A375 (cell line): ENCODE results near the gene FAM114A1. TPM values are rescaled to one million over a fixed set of nuclear protein-coding genes. Genes with fewer than 3 reads are reported as not detected.

Source experiments
- small RNA-seq: library from RNA; depleted of rRNA; stranded (forward); fragments of <200 nt; gene quantifications from one replicate; pipeline ENCODE3, GENCODE V24; 2014
- total RNA-seq: library from RNA; depleted of rRNA; stranded (reverse); fragments of >200 nt; shearing (Covaris generic); gene quantifications from 2 replicates; pipeline ENCODE4 v1.2.3, GENCODE V29; 2014; rRNA removed

Gene FAM114A1
- 37.8 and 42.3 TPM in 2 replicates for total RNA-seq

GRCh38 chr4:38867478-38868058, at the start of gene FAM114A1:
Gene FAM114A1 (plus strand): TSS chr4:38867806. CDS start chr4:38878079, 10,273 bp downstream.

GRCh38 chr4:38856524-38857337, 10.9 kb upstream of the FAM114A1 start, which contains the start of gene TLR6:
Gene TLR6 (minus strand): TSS chr4:38856817. CDS start chr4:38829473, 27,344 bp downstream.

Small RNAs within 50 kb of the gene (small RNA-seq; reads per million reads assigned to genes)
- gene MIR574: 0.17 reads per million

Other genes with a start within 250 kb of the FAM114A1 start
- 11.9 and 12.2 TPM in 2 replicates for gene KLF3, start 203.6 kb upstream of the FAM114A1 start, total RNA-seq
- gene TLR10, start 84.8 kb upstream of the FAM114A1 start, total RNA-seq: 0.05 TPM in 1 of 2 replicates, not detected in the other
- 0.49 and 0.56 TPM in 2 replicates for gene TLR1, start 63.0 kb upstream of the FAM114A1 start, total RNA-seq
- gene TLR6, start 11.0 kb upstream of the FAM114A1 start, total RNA-seq: 3.0 and 3.6 TPM in 2 replicates
- gene TMEM156, start 164.6 kb downstream of the FAM114A1 start, total RNA-seq: 2.7 and 5.9 TPM in 2 replicates
- gene KLHL5, start 194.4 kb downstream of the FAM114A1 start, total RNA-seq: 42.7 and 45.5 TPM in 2 replicates